GM19023 (cell line): Measurements from ENCODE around the gene AKAP6.
A peak's percentile ranks its signal among the peaks of the same experiment; 100 is the strongest.
"Not testable (repeated sequence)": the region's sequence is repeated elsewhere in the genome, so short reads cannot be mapped to it uniquely, and the experiment has no call there.

Experiments
- ATAC-seq: cut with Tn5 transposase; IDR thresholded peaks from one replicate; pipeline ENCODE4 v1.9.1; 2021; ENCODE audit warnings: mild to moderate bottlenecking, moderate library complexity; ENCODE audit not compliant: unreplicated experiment

Gene AKAP6

DNA sequence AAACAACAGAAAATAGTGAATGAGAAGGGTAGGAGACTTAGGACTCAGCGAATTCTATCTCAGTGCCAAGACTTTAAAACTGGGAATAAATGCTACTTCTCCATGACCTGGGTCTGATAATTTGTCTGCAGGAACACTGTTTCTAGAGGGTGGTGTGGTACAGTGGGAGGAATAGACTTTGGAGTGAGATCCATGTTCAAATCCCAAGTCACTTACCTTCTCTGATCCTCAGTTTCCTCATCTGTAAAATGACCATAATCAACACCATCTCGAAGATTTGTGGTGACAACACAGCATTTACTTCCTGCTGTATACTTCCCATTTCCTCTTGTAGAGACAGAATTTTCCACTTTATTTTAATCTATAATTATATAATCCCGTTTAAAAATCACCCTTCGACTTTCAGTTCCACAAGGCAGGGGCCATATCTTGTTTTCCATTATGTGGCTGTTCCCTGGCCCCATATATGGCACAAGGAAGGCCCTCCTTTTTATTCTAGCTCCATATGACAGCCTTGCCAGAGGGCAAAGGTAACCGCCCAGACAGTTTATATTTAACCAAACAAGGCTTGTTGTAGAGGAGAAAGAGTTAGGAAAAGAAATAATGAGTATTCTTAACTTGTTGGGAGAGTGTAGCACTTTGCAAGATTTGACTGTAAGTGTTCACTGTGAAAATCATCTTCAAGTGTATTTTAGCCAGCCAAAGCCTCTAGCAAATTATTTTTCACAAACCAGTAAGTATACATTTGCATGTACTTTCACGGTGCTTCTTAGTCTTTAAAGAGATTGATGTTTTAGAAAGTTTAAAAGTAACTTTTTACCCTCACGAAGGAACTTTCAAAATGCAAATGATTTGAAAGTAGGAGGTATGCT, 243.1 kb downstream of the AKAP6 start:
- peak; percentile 66 for ATAC-seq

- peak; percentile 11 for ATAC-seq
Observed at GRCh38 chr14:32572867-32573150, 243.7 kb downstream of the AKAP6 start.

GRCh38 chr14:32574269-32574668, 245.2 kb downstream of the AKAP6 start:
- ATAC-seq = no peak

DNA sequence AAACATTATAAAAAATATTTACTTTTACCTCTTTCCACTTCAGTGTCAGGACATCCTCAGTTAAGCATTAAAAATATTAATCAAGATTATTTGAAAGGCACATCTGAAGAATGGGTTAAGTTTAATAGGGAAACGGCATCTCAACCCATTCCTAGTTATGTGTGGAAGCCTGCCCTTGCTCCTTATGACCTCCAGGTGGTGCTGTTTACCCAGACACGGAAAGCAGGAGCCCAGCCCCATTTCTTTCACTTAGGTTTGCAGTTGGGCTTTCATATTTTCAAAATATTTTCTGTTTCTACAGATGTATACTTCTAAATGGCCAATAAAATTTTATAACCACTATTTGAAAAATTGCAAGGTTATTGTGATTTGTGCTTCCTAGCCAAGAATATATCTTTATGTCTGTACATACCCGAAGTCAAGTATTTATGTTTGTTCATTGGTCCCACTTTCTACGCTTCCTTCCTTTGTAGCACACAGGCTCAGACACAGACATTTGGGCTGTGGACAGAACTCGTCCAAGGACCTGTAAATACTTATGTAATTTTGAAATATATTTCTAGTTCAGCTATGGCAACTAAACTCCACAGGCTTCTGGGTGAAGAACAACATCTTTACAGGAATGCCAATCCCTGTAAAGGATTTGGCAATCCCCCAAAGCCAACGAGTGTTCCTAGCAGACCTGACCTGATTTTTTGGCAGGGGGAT, 247.1 kb downstream of the AKAP6 start:
- ATAC-seq = peak; percentile 55

DNA sequence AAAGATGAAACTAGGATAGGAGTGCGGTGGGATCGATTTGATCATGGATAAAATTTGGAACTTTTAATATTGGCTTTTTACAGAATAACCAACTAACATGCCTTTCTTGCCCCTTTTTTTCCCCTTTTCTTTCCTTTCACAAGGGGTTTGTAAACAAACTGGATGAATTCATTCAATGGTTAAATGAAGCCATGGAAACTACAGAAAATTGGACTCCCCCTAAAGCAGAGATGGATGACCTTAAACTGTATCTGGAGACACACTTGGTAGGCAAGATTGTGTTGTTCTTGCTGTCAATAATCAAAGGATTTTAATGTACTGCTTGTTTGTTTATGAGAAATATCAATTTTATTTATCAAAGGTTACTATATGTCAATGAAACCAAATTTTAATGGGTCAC, 247.9 kb downstream of the AKAP6 start:
- no peak for ATAC-seq

GRCh38 chr14:32578181-32578580, 249.1 kb downstream of the AKAP6 start:
- ATAC-seq = peak; percentile 78

DNA sequence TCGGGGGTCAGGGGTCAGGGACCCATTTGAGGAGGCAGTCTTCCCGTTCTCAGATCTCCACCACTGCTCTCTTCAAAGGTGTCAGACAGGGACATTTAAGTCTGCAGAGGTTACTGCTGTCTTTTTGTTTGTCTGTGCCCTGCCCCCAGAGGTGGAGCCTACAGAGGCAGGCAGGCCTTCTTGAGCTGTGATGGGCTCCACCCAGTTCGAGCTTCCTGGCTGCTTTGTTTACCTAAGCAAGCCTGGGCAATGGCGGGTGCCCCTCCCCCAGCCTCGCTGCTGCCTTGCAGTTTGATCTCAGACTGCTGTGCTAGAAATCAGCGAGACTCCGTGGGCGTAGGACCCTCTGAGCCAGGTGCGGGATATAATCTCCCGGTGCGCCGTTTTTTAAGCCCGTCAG, 254.3 kb downstream of the AKAP6 start:
- ATAC-seq = not testable (repeated sequence)

DNA sequence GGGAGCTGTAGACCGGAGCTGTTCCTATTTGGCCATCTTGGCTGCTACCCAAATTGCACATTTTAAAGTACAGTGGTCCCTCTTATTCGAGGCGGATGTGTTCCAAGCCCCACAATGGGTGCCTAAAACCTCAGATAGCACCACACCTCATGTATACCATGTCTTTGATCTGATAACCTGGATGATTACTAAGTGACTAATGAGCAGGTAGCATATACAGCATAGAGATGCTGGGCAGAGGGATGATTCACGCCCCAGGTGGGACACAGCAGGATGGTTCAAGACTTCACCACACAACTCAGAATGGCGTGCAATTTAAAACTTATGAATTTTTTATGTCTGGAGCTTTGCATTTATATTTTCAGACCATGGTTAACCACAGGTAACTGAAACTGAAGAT, 255.0 kb downstream of the AKAP6 start:
- ATAC-seq = no peak

DNA sequence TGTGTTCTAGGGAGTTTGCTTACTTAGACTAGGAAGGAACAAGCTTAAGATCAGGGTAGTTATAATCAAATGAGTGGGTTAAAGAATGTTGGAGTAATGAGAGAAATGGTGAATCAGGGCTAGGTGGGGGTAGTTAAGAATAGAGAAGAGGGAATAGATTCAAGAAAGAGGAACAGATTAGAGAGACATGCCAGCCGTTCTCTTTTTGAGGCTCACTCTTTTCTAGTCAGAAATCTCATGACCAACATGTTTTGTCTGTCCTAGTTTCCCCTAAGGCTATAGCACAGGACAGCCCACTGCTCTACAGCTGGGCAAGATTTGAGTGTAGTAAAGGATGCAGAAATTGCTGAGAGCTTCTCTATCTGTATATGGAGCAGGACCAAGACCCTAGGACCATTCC, 258.4 kb downstream of the AKAP6 start:
- ATAC-seq = no peak

GRCh38 chr14:32588448-32589320, 259.6 kb downstream of the AKAP6 start:
- no peak for ATAC-seq

GRCh38 chr14:32590157-32590556, 261.1 kb downstream of the AKAP6 start:
- no peak for ATAC-seq

DNA sequence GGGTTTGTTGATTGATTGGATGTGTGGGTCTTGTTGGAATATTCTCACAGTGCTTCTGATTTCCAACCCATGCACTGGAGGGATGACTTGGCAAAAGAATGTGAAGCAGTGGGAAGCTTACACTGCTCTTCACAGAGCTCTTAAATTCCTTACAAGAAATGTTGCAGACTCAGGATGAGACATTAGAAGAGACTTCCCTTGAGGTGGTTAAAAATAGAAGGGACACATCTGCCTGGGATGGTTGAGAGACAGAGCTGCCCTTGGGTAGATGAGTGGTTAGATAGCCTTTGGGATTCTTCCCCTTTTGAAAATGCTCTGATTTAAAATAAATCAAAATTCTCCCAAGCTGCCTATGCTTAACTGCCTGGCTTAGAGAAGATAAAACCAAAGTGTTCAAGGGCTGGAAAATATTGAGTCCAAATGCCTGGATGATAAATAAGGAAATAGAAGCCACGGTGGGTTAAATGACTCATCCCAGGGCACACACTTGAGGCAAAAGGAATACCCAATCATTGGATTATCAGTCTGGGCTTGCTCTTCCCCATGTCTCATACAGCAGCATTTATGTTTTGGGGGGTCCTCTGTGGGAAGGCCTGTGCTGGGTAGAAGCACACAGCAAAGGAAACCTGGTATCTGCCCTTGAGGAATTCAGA, 264.3 kb downstream of the AKAP6 start:
- ATAC-seq = no peak

GRCh38 chr14:32594766-32595165, 265.7 kb downstream of the AKAP6 start:
- no peak for ATAC-seq

- no peak for ATAC-seq
Observed at GRCh38 chr14:32595497-32595896, 266.4 kb downstream of the AKAP6 start.

GRCh38 chr14:32596390-32596789, 267.3 kb downstream of the AKAP6 start:
- no peak for ATAC-seq

DNA sequence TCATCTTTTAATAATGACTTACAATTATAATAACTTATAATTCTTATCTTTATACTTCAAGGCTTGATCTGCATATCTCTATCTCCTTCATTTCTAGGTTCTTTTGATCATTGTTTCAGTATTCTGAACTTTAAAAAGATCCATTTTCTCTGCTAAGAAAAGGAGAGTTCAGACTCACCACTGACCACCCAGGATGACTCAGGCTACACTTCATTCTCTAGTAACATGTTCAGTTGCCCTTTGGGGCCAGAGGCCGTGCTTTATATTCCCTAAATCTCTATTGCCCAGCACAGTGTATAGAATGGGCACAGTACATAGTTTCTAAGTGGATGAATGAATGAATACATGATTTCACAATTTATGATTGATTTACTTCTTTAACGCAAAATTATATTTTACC, 268.7 kb downstream of the AKAP6 start:
- no peak for ATAC-seq

DNA sequence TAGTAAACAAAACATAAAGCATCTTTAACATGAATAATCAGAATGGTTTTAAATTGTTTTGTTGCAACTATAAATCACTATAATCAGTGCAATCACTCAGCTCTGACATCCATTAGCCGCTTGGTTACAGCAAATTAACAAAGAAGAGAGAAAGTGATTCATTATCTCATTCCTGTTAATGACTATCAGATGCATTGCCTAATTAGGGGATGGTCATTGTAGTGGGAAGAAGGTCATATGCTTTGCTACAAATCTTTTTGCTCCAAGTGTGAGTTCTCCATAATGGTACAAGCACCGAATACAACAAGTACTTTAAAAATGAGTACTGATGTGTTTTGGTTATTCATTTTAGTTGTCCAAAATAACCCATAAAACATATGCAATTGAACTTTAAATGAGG, 272.0 kb downstream of the AKAP6 start:
- ATAC-seq = no peak

DNA sequence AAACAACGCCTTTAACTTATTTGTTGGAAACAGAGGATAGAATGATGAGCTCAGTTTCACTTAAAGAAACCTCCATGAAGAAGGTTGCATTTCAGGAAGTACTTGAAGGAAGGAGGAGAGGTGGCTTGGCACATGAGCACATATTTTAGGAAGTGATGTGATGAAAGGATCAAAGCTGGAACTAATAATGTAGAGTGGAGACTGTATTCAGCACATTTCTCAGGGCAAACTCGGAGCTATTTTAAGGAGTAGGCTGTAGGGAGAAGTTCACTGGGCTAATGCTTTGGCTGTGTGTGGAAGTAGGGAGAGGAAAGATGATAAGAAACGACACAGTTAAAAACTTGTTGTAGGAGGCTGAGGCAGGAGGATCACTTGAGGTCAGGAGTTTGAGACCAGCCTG, 272.8 kb downstream of the AKAP6 start:
- no peak for ATAC-seq

- no peak for ATAC-seq
Observed at GRCh38 chr14:32602699-32603098, 273.6 kb downstream of the AKAP6 start.

DNA sequence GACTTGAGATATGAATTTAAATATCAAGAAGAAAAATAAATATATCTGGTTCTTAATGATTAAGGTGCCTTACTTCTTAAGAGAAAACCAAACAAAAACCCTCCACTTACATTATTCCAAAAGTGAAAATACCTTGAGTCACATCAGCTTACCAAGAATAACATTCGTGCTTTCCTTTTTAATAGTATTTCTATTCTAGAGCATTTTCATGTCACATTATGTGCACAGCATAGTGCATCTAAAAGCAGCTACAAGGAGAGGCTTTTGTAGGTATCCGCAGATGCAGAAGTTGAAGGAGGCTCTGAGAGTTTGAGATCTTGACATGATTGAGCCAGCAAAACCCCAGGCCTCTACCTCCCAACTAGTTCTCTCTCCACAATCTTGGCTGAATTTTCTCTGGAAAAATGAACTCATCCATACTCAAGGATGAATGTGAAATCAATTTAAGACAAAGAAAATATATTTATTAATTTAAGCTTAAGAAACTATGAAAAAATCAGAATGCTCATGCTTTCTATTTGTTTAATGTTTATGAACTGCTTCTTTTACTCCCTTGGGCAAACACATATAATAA, 275.0 kb downstream of the AKAP6 start:
- no peak for ATAC-seq

- no peak for ATAC-seq
Observed at GRCh38 chr14:32606301-32606700, 277.2 kb downstream of the AKAP6 start.
